Hematopoietic multipotent progenitor cell treated with erythropoietin and hydrocortisone succinate and interleukin-3 and kit ligand, for 17 days (in vitro differentiated cells): Measurements from ENCODE around the gene ASTN2.

Source experiments
- DNase-seq: peaks from one replicate; pipeline ENCODE4 v3.0.0-alpha.2; 2015; ENCODE audit warnings: low spot score

Gene ASTN2

GRCh38 chr9:117300371-117301110, 114.3 kb downstream of the ASTN2 start:
- no peak for DNase-seq

GRCh38 chr9:117296453-117296852, 118.4 kb downstream of the ASTN2 start:
- DNase-seq: no peak

- DNase-seq: no peak
Observed at GRCh38 chr9:117293206-117294114, 121.4 kb downstream of the ASTN2 start.

- no peak for DNase-seq
Observed at GRCh38 chr9:117290856-117291622, 123.8 kb downstream of the ASTN2 start.

- no peak for DNase-seq
Observed at GRCh38 chr9:117290306-117290840, 124.5 kb downstream of the ASTN2 start.

GRCh38 chr9:117286245-117286644, 128.6 kb downstream of the ASTN2 start:
- DNase-seq: no peak

GRCh38 chr9:117284414-117284813, 130.4 kb downstream of the ASTN2 start:
- DNase-seq: no peak

GRCh38 chr9:117282541-117282940, 132.3 kb downstream of the ASTN2 start:
- DNase-seq: no peak

- DNase-seq: no peak
Observed at GRCh38 chr9:117278471-117279035, 136.3 kb downstream of the ASTN2 start.

- DNase-seq: no peak
Observed at GRCh38 chr9:117278020-117278419, 136.8 kb downstream of the ASTN2 start.

GRCh38 chr9:117276444-117276843, 138.4 kb downstream of the ASTN2 start:
- no peak for DNase-seq

GRCh38 chr9:117273612-117274011, 141.2 kb downstream of the ASTN2 start:
- no peak for DNase-seq

- no peak for DNase-seq
Observed at GRCh38 chr9:117268847-117269446, 145.9 kb downstream of the ASTN2 start.

GRCh38 chr9:117266855-117267497, 147.9 kb downstream of the ASTN2 start:
- no peak for DNase-seq

- no peak for DNase-seq
Observed at GRCh38 chr9:117265253-117265652, 149.6 kb downstream of the ASTN2 start.

- no peak for DNase-seq
Observed at GRCh38 chr9:117258184-117258866, 156.5 kb downstream of the ASTN2 start.

- no peak for DNase-seq
Observed at GRCh38 chr9:117253261-117253660, 161.6 kb downstream of the ASTN2 start.

- DNase-seq: no peak
Observed at GRCh38 chr9:117250610-117251215, 164.1 kb downstream of the ASTN2 start.

GRCh38 chr9:117249799-117250198, 165.1 kb downstream of the ASTN2 start:
- no peak for DNase-seq

- DNase-seq: no peak
Observed at GRCh38 chr9:117247266-117247665, 167.6 kb downstream of the ASTN2 start.
